Activated CD4-positive, alpha-beta T cell treated with anti-CD3 and anti-CD28 coated beads for 4 hours (primary cell): ENCODE measurements around the gene ARFIP1.
A peak's percentile ranks its signal among the peaks of the same experiment; 100 is the strongest.
"Not testable (repeated sequence)": the region's sequence is repeated elsewhere in the genome, so short reads cannot be mapped to it uniquely, and the experiment has no call there.

Experiments
- DNase-seq, 2 donors: peaks; one replicate each; pipeline ENCODE4 v3.0.0-alpha.2; 2020

Gene ARFIP1

GRCh38 chr4:152848508-152848907 is 68.8 kb downstream of the ARFIP1 start:
- no peak for DNase-seq

GRCh38 chr4:152849350-152849749 is 69.6 kb downstream of the ARFIP1 start:
- DNase-seq, result no peak

DNA sequence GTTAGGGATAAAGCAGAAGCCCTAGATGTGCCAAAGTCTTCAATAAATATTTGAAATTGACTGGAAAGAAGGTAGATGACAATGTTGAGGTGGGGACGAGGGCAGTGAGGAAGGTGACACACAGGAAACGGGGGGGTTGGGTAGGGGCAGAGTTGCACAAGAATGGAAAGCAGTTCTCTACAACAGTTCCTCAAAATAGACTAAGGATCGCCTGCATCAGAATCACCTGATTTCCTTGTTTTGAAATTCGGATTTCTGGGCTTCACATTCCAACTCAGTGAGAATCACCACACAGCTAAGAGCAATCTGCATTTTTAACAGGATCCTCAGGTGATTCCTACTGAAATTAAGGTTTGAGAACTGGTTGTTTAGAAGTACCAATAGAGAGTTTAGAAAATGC is 70.6 kb downstream of the ARFIP1 start:
- peak; percentile 22 to 35 for DNase-seq

- no peak for DNase-seq
These were observed 71.5 kb downstream of the ARFIP1 start for GRCh38 chr4:152851226-152851625.

DNA sequence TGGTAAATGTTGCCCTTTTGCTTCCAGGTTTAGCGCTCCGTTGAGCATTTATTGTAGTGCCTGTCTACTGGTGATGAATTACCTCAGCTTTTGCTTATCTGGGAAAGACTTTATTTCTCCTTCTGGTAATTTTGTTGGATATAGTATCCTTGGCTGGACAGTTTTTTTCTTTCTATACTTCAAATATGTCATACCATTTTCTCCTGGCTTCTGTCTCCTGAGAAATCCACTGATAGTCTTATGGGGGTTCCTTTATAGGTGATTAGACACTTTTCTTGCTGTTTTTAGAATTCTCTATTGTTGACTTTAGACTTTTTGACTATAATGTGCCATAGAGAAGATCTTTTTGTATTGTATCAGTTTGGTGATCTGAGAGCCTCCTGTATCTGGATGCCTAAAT is 73.5 kb downstream of the ARFIP1 start:
- no peak for DNase-seq

GRCh38 chr4:152854016-152854415 is 74.3 kb downstream of the ARFIP1 start:
- not testable (repeated sequence) for DNase-seq

DNA sequence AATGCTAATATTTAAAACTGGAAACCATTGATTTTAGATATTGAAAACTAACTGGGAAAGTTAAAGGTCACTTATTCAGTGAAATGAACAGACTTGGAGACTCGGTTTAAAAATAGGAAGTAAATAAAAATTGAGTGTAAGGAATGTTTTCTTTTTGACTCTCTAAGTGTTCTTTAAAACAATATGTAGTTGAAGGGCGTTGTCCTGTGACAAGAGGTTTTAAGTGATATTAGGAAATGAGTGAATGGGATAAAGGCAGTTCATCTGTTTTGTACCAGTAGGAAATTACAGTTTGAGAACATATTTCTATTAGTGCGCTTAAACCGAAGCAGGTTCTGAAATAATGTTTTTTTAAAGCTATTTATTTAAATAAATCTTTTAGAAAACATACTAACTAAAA is 77.2 kb downstream of the ARFIP1 start:
- no peak for DNase-seq

DNA sequence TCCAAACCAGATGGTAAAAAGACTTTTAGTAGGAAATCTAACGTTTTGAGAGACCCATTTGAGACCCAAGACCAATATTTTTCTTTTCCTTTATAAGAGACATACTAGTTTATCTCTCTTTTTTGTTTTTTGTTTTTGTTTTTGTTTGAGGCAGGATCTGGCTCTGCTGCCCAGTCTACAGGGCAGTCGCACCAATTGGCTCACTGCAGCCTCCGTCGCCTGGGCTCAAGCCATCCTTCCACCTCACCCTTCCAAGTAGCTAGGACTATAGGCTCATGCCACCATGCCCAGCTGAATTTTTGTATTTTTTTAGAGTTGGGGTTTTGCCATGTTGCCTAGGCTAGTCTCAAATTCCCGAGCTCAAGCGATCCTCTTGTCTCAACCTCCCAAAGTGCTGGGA is 79.2 kb downstream of the ARFIP1 start:
- DNase-seq, result no peak

- DNase-seq, result no peak
These were observed 80.3 kb downstream of the ARFIP1 start for GRCh38 chr4:152860046-152860445.

DNA sequence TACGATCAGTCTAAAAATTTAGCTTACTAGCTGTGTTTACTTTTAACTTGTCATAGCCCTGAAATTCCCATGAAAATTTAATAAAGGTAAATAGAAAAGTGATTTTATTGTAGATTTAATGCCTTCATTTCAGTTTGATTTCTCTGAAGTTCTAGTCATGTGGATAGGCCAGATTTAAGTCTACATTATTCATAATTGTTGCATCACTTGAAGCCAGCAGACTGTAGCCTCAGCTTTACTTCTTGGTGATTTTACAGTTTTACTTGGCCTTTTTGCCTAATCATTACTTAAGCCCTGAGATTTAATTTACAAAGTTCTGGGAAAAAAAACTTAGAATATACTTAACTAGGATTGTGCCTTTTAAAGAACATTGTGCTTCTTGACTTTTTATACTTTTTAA is 82.9 kb downstream of the ARFIP1 start:
- DNase-seq, result no peak

DNA sequence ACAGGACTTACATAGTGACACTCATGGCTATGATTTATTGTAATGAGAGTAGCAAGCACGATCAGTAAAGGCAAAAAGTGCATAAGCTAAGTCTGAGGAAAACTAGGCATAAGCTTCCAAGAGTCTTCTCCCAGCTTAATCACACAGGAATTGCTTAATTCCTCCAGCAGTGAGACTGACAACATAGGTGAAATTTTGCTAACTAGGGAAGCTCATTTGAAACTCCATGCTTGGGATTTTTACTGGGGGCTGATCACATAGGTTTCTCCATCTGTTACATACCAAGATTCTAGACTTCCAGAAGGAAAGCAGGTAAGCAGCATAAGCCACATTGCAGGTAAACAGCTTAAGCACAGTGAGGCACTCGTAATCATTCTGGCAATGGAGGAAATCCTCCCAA is 84.6 kb downstream of the ARFIP1 start:
- no peak for DNase-seq

DNA sequence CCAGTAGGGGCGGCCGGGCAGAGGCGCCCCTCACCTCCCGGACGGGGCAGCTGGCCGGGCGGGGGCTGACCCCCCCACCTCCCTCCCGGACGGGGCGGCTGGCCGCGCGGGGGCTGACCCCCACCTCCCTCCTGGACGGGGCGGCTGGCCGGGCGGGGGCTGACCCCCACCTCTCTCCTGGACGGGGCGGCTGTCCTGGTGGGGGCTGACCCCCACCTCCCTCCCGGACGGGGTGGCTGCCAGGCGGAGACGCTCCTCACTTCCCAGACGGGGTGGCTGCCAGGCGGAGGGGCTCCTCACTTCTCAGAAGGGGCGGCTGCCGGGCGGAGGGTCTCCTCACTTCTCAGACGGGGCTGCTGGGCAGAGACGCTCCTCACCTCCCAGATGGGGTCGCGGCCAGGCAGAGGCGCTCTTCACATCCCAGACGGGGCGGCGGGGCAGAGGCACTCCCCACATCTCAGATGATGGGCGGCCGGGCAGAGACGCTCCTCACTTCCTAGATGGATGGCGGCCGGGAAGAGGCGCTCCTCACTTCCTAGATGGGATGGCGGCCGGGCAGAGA is 86.8 kb downstream of the ARFIP1 start:
- not testable (repeated sequence) for DNase-seq

- DNase-seq, result no peak
These were observed 90.9 kb downstream of the ARFIP1 start for GRCh38 chr4:152870606-152871005.

DNA sequence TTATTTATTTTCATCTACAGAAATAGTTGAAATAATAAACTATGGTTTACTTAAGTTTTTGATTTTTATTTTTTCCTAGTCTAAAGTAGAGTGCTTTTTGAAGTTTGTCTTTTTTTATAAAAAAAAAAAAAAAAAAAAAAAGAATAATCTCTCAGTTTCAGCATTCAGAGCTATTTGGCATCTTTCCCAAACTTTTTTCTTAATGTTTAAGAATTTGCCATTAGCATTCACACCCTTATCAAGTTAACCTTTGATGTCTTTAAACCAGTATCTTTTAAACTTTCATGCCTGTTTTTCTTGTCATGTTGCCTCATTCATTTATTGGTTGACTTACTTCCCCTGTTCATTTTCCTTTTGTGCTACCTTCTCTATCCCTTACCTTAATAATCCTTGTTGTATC is 95.5 kb downstream of the ARFIP1 start:
- no peak for DNase-seq

DNA sequence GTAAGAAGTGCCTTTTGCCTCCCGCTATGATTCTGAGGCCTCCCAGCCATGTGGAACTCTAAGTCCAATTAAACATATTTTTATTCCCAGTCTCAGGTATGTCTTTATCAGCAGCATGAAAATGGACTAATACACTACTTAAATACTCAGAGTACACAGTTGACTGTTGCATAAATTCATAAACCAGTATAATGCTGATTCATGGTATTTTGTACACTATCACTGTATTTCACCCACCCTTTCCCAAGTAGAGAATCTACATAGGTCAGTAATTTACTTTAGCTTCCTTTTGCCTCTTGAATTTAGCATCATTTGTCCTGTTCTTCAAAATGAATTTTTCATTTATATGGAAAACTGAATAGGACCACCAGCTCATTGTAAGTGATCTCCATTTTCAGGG is 98.1 kb downstream of the ARFIP1 start:
- DNase-seq, result no peak

- no peak for DNase-seq
These were observed 100.5 kb downstream of the ARFIP1 start for GRCh38 chr4:152880263-152880662.

DNA sequence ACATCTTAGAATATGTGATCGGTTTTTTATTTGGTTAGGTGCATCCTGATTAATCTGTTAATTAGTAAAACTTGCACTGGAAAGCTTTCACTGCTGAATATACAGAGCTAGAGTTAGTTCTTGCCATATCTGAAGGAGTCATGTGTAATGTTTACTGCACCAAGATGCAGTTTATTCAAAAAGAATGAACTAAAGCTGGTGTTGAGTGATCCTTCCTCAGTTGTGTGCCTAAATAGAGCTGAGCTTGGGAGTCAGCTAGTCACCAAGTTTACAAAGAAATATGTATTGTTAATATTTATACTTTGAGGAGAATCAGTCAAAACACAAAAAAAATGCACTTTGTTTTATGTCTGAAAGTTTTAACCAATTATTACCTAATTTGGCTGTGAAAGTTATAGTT is 102.2 kb downstream of the ARFIP1 start:
- DNase-seq, result no peak

- no peak for DNase-seq
These were observed 105.4 kb downstream of the ARFIP1 start for GRCh38 chr4:152885185-152885584.

GRCh38 chr4:152886201-152886600 is 106.4 kb downstream of the ARFIP1 start:
- no peak for DNase-seq

GRCh38 chr4:152887981-152888380 is 108.2 kb downstream of the ARFIP1 start:
- no peak for DNase-seq

DNA sequence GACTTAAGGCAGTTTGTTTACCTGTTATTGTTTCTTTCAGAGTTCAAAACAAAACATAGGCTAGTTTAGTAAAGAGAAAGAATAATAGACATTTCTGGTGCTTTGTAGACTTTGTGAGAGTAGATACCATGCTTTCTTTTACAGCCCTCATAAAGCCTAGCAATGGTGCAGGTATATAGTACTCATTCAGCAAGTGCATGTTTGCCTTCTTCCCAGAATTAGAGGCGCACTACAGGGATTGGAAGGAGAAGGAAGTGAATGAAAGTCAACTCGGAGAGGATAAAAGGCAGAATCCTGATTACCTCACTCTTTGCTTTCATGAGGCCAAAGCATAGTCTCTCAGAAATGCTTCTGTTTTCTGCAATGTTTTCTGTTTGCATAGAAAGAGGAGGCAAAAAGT is 113.2 kb downstream of the ARFIP1 start:
- DNase-seq, result no peak

DNA sequence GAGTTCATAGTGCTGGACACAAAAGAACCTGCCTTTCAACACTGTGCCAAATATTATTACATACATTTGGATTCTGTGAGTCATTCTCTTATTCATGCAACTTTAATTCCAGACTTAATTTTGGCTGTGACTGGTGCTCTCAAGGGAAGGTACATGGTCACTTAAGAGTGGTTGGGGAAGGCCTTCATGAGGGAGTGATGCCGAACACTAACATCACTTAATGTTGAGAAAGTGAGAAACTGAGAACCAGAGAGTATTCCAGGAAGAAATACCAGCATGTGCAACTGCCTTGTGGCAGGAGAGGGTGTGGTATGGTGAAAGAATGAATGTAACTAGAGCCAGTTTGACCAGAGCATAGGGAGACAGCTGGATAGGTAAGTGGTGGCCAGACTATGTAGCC is 114.9 kb downstream of the ARFIP1 start:
- no peak for DNase-seq

- no peak for DNase-seq
These were observed 117.1 kb downstream of the ARFIP1 start for GRCh38 chr4:152896811-152897210.

DNA sequence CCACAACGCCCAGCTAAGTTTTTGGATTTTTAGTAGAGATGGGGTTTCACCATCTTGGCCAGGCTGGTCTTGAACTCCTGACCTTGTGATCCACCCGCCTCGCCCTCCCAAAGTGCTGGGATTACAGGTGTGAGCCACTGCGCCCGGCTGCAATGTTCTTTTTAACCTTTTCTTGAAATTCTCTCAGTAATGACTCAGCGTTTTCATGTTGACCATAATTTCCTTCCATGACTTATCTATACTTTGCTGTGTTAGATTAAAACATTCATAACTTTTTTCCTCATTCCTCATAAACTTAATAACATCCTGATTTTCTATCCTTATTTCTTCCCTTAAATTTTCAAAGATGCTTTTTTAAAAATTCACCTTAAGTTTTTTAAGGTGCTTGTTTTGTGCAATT is 118.4 kb downstream of the ARFIP1 start:
- DNase-seq, result not testable (repeated sequence)

- no peak for DNase-seq
These were observed 118.9 kb downstream of the ARFIP1 start for GRCh38 chr4:152898606-152899005.

- no peak for DNase-seq
These were observed 120.6 kb downstream of the ARFIP1 start for GRCh38 chr4:152900395-152900794.
